SU-DHL-6 (cell line): Measurements from ENCODE around the gene ERN2.

Source experiments
- H2AFZ ChIP-seq: fragments of 200-600 bp; sonication (generic); 2 replicates; pipeline ENCODE4 v1.6.1; 2014; ENCODE audit warnings: low read depth, mild to moderate bottlenecking, moderate library complexity, mixed read lengths, antibody characterized with exemption, low read length; ENCODE audit not compliant: severe bottlenecking
- H3F3A ChIP-seq: fragments of 200-600 bp; shearing (Covaris generic); 2 replicates; pipeline ENCODE4 v1.6.0; 2016; ENCODE audit warnings: antibody characterized with exemption, mild to moderate bottlenecking; ENCODE audit not compliant: insufficient read depth
- H3K27ac ChIP-seq: fragments of 200-600 bp; sonication (generic); 2 replicates; pipeline ENCODE4 v1.5.1; 2016; ENCODE audit warnings: low read depth, mild to moderate bottlenecking, low read length, moderate library complexity, mixed read lengths
- H3K27me3 ChIP-seq: fragments of 200-600 bp; sonication (generic), shearing (Covaris generic); 2 replicates; pipeline ENCODE4 v1.6.0; 2014; ENCODE audit warnings: mild to moderate bottlenecking, low read length
- H3K36me3 ChIP-seq: fragments of 200-600 bp; sonication (generic); 2 replicates; pipeline ENCODE4 v1.6.1; 2014; ENCODE audit warnings: mild to moderate bottlenecking, low read length, mixed read lengths
- H3K4me2 ChIP-seq: fragments of 300-600, 200-600 bp; shearing (Covaris generic), sonication (generic); 2 replicates; pipeline ENCODE4 v1.6.0; 2014; ENCODE audit warnings: low read length, low read depth, mild to moderate bottlenecking; ENCODE audit not compliant: poor library complexity, severe bottlenecking
- H3K4me3 ChIP-seq: fragments of 200-600 bp; sonication (generic); 2 replicates; pipeline ENCODE4 v1.5.1; 2014; ENCODE audit warnings: antibody characterized with exemption, low read length, mild to moderate bottlenecking, mixed read lengths; ENCODE audit not compliant: insufficient read depth, poor library complexity, severe bottlenecking
- H3K79me2 ChIP-seq: fragments of 200-600 bp; sonication (generic); 2 replicates; pipeline ENCODE4 v1.6.1; 2014; ENCODE audit warnings: mild to moderate bottlenecking, low read length, moderate library complexity; ENCODE audit not compliant: insufficient read depth
- H3K9ac ChIP-seq: fragments of 200-600 bp; sonication (generic); 2 replicates; pipeline ENCODE4 v1.7.0; 2014; ENCODE audit warnings: mild to moderate bottlenecking, low read length
- H3K9me2 ChIP-seq: fragments of 200-600 bp; sonication (generic); replicated peaks from 2 replicates; pipeline ENCODE4 v1.6.1; 2014; ENCODE audit warnings: low read length; ENCODE audit not compliant: insufficient read depth
- H3K9me3 ChIP-seq: fragments of 200-600 bp; sonication (generic); 2 replicates; pipeline ENCODE4 v1.6.1; 2014; ENCODE audit warnings: low read length, mixed read lengths; ENCODE audit not compliant: insufficient read depth
- H4K20me1 ChIP-seq: fragments of 200-600 bp; sonication (generic); 2 replicates; pipeline ENCODE4 v1.6.1; 2014; ENCODE audit warnings: low read depth, mild to moderate bottlenecking, antibody characterized with exemption, low read length, moderate library complexity, mixed read lengths
- EZH2phosphoT487 ChIP-seq: fragments of 200-600 bp; sonication (generic), shearing (Covaris generic); conservative IDR thresholded peaks from 2 replicates; pipeline ENCODE4 v1.6.1; 2018; ENCODE audit warnings: mild to moderate bottlenecking, antibody characterized with exemption, low read length, moderate library complexity, mixed read lengths
- TF ChIP-seq, protein P1 (sequence below): fragments of 200-600 bp; sonication (generic); IDR thresholded peaks from one replicate; pipeline ENCODE4 v1.5.1; 2017; ENCODE audit warnings: antibody characterized with exemption, mild to moderate bottlenecking, low read length, moderate library complexity; ENCODE audit not compliant: insufficient read depth, poor library complexity, severe bottlenecking

The ERN2 gene

DNA sequence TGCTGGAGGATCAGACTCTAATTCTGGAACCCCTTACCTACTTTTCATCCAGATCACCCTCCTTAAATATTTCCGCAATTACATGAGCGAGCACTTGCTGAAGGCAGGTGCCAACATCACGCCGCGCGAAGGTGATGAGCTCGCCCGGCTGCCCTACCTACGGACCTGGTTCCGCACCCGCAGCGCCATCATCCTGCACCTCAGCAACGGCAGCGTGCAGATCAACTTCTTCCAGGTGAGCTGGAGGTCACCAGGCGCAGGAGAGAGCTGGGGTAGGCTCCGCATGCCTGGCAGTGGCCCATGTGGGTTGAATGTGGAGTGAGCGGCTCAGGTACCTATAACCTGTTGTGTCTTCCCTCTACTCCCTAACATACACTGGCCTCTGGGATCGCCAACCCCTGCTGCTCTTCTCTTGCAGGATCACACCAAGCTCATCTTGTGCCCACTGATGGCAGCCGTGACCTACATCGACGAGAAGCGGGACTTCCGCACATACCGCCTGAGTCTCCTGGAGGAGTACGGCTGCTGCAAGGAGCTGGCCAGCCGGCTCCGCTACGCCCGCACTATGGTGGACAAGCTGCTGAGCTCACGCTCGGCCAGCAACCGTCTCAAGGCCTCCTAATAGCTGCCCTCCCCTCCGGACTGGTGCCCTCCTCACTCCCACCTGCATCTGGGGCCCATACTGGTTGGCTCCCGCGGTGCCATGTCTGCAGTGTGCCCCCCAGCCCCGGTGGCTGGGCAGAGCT lies 23.4 kb downstream of the ERN2 start:
- Histone ChIP-seq H3K4me3 (no peak overlapping the region), H3K79me2 (no peaks in the 10 kb centered on the region), H3K9ac (no peak overlapping the region), H3K27me3 (no peaks in the 10 kb centered on the region), H3K36me3 (peaks cover 24% of the 10 kb centered on the region; the same call in 1 of the 2 replicates), H3K27ac (no peak overlapping the region), H3F3A (peaks cover 17% of the 10 kb centered on the region), H2AFZ (no peak overlapping the region), H3K4me2 (no peak overlapping the region), H4K20me1 (peaks cover 5% of the 10 kb centered on the region; the same call in 1 of the 2 replicates), H3K9me2 (no peaks in the 10 kb centered on the region), H3K9me3 (no peaks in the 10 kb centered on the region)
- TF ChIP-seq EZH2phosphoT487: no peak
- TF ChIP-seq, protein P1, sequence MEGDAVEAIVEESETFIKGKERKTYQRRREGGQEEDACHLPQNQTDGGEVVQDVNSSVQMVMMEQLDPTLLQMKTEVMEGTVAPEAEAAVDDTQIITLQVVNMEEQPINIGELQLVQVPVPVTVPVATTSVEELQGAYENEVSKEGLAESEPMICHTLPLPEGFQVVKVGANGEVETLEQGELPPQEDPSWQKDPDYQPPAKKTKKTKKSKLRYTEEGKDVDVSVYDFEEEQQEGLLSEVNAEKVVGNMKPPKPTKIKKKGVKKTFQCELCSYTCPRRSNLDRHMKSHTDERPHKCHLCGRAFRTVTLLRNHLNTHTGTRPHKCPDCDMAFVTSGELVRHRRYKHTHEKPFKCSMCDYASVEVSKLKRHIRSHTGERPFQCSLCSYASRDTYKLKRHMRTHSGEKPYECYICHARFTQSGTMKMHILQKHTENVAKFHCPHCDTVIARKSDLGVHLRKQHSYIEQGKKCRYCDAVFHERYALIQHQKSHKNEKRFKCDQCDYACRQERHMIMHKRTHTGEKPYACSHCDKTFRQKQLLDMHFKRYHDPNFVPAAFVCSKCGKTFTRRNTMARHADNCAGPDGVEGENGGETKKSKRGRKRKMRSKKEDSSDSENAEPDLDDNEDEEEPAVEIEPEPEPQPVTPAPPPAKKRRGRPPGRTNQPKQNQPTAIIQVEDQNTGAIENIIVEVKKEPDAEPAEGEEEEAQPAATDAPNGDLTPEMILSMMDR: no peak

DNA sequence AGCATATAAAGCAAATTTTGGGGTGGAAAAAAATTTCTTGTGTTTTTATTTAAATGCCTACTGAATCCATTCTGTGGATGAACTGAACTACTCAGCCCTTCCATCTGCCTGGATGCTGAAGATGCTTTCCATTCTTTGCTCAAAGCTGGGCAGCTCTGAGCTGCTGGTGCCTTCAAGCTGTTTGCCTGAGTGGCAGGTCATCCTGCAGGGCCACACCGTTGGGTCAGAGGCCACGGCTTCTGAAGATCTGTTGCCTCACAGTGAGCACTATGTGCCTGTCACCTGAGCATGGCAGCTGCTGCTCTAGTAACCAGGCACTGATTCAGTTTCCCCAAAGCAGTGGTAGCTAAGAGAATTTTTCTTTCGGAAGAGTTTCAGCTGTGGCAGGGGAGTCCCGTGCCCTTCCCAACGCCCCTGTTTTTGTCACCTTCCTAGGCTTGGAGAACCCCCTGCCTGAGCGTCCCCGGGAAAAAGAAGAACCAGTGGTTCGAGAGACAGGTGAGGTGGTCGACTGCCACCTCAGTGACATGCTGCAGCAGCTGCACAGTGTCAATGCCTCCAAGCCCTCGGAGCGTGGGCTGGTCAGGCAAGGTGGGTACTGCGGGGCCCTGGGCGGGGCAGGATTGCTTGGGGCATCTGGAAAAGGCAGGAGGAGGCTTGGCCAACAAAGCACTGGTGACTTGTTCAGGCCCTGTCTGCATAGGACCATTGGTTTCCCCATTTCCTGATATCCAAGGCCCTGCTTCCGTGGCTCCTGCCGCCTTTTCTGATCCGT lies 25.8 kb downstream of the ERN2 start:
- Histone ChIP-seq H4K20me1 (peaks cover 5% of the 10 kb centered on the region; the same call in 1 of the 2 replicates), H3K36me3 (peaks cover 34% of the 10 kb centered on the region; the same call in 1 of the 2 replicates), H3K27ac (no peak overlapping the region), H3K27me3 (no peaks in the 10 kb centered on the region), H3K4me3 (no peak overlapping the region), H3K79me2 (peaks cover 11% of the 10 kb centered on the region; the same call in 1 of the 2 replicates), H3F3A (peaks cover 6% of the 10 kb centered on the region), H3K9me2 (no peaks in the 10 kb centered on the region), H3K4me2 (no peak overlapping the region), H3K9me3 (no peaks in the 10 kb centered on the region), H3K9ac (no peak overlapping the region), H2AFZ (no peak overlapping the region)
- no peak for TF ChIP-seq EZH2phosphoT487
- TF ChIP-seq, protein P1: no peak

DNA sequence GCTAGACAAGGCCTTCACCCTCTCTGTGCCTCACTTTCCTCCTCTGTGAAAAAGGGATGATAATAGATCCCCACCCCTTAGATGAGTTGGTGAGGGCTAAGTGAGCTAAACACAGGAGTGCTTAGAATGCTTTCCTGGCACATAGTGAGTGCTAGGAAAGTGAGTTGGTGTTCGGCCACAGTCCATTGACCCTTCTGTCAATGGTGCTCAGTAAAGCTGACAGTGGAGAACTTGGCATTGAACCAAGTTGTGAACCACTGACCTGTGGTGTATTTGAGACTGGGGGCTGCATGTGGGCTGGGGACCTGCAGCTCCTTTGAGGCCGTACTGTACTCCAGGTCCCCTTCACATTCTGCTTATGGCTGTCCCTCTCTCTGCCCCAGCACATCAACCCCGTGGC lies 29.5 kb downstream of the ERN2 start:
- Histone ChIP-seq H3K36me3 (peaks cover 41% of the 10 kb centered on the region; the same call in 1 of the 2 replicates), H3K9ac (no peak overlapping the region)

More for the DNA sequence above, 29.5 kb downstream of the ERN2 start:
- no peaks in the 10 kb centered on the region for H3K9me3 ChIP-seq
- H3K27me3 ChIP-seq: no peaks in the 10 kb centered on the region
- no peak overlapping the region for H3K4me3 ChIP-seq
- H3K79me2 ChIP-seq: peaks cover 46% of the 10 kb centered on the region
- no peak for TF ChIP-seq EZH2phosphoT487
- TF ChIP-seq, protein P1: no peak
- H4K20me1 ChIP-seq: peaks cover 5% of the 10 kb centered on the region; the same call in 1 of the 2 replicates
- no peak overlapping the region for H3K4me2 ChIP-seq
- H3K9me2 ChIP-seq: no peaks in the 10 kb centered on the region
- H3K27ac ChIP-seq: no peak overlapping the region
- no peak overlapping the region for H2AFZ ChIP-seq
- peaks cover 4% of the 10 kb centered on the region; the same call in 1 of the 2 replicates for H3F3A ChIP-seq
